Skin of body (tissue), 2 donors: ENCODE measurements around the gene OR52I2. TPM values are rescaled to one million over a fixed set of nuclear protein-coding genes. Genes with fewer than 3 reads are reported as not detected.

Experiments used
- DNase-seq: peaks from one replicate; lab custom pipeline; 2025; lab: John Stamatoyannopoulos, UW
- total RNA-seq: library from RNA; depleted of rRNA; stranded (reverse); fragments of >200 nt; gene quantifications from one replicate; pipeline ENCODE4 v1.2.3, GENCODE V29; 2014

The OR52I2 gene
- total RNA-seq, 1 donor from 2014 or later, result not detected

- DNase-seq, result peak; percentile 91
Observed at GRCh38 chr11:4607781-4608666, 26.5 kb downstream of the OR52I2 start, which contains the start of gene TRIM68. TSS of gene TRIM68 (minus strand) at chr11:4608231. CDS start at chr11:4605504, 2,727 bp downstream.

GRCh38 chr11:4610258-4610935 lies 28.9 kb downstream of the OR52I2 start:
- DNase-seq, result no peak

DNA sequence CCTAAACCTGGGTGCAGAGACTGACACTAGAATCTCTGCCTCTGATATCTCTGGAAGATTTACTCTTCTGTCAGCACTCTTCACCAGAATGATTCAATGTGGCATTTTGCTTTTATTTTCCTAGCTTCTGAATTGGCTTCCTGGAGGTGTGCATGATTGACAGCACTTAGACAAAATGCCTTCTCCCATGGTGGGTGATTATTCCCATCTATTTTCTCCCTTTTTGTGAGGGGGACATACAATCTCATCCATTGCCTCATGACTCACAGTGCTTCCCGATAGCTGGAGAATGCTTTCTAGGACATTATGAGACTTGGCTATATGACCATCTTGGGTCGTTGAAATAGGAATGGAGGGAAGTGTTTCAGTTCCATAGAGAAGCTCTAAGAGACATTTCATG lies 30.4 kb downstream of the OR52I2 start:
- no peak for DNase-seq

DNA sequence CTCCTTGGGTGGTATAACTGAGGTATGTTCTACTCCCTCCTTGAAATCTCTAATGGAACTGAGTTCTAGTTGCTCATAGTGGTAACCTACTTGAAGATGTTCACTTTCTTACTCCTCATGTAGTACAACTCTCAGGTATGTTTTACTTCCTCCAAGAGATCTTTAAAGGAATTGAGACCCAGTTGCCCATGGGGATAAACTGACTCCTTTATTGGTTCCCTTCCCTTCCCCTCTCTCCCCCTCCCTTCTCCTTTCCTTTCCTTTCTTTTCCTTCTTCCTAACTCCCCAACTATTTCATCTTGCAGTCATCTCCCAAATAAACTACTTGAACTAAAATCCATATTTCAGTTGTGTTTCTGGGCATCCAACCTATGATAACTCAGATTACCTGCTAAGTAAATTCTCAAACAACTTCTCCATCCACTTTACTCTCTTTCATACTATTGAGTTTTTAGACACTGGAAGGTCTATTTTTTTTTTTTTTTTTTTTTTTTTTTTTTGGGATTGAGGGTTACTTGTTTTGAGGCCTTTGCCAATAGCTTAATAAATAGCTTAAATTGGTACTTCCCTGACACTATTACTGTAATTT lies 34.4 kb downstream of the OR52I2 start:
- DNase-seq, result no peak

- DNase-seq, result no peak
Observed at GRCh38 chr11:4619514-4619913, 38.0 kb downstream of the OR52I2 start.

- DNase-seq, result peak; percentile 7
Observed at GRCh38 chr11:4626207-4627099, 44.9 kb downstream of the OR52I2 start.

DNA sequence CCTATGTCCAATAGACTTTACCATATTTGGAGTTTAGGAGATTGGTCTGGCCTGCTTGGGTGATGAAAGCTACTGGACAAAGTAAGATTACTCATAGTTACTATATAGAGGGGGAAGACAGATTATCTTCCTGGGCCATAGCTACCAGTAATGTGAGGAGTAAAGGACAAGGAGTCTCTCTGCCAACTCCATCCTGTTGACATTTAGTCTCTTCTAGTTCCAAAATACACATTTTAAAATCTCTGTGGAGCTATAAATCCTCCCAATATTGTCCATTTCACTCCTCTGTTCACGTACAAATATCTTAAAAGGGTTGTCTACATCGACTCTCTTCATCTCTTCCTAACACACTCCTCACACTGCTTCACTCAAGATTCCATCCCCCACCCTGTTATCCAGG lies 54.6 kb downstream of the OR52I2 start:
- no peak for DNase-seq

GRCh38 chr11:4636962-4637661 lies 55.6 kb downstream of the OR52I2 start, which contains the start of gene OR51D1:
TSS of gene OR51D1 (plus strand) at chr11:4637477. CDS start at chr11:4639791, 2,314 bp downstream.
- peak; percentile 33 for DNase-seq

DNA sequence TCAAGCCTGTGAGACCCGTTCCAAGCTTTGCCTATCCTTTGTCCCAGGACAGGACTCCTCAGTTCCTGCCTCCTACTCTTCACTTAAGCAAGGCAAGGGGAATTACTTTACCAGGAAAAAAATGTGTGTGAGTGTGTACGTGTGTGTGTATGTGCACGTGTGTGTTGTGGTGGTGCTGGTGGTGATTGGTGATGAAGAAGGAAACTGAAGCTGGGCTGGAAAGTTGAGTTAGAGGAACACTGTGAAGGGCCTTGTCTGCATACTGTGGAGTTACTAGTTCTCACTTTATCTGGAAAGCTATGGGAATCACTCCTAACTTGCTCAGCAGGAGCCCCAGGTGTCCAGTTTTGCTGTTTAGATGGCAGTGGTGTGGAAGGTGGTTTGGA lies 56.1 kb downstream of the OR52I2 start:
- no peak for DNase-seq

DNA sequence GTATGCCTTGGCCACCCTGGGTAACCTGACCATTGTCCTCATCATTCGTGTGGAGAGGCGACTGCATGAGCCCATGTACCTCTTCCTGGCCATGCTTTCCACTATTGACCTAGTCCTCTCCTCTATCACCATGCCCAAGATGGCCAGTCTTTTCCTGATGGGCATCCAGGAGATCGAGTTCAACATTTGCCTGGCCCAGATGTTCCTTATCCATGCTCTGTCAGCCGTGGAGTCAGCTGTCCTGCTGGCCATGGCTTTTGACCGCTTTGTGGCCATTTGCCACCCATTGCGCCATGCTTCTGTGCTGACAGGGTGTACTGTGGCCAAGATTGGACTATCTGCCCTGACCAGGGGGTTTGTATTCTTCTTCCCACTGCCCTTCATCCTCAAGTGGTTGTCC lies 58.4 kb downstream of the OR52I2 start:
- DNase-seq, result no peak

GRCh38 chr11:4641501-4641900 lies 60.0 kb downstream of the OR52I2 start:
- DNase-seq, result no peak

DNA sequence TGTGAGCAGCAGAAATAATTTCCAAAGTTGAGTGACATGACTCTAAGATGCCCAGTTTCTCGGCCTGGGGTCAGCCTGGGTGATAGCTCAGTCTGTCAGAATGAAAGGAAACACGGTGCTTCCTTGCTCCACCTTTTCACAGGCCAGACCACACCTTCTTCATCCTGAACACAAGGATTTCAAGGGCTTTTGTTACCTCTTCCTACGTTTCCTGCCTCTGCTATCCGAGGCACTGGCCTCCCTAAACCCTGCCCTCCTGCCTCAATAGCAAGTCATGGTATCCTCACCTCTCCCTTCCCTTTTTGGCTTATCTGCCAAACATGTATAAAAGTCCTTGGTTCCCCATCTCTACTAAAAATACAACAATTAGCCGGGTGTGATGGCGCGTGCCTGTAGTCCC lies 60.5 kb downstream of the OR52I2 start:
- DNase-seq, result no peak

Other genes with a start within 250 kb of the OR52I2 start
- not detected for gene OR52B4, start 213.4 kb upstream of the OR52I2 start, total RNA-seq
- 10.0 TPM for gene TRIM21, start 188.0 kb upstream of the OR52I2 start, total RNA-seq
- not detected for gene OR52K2, start 132.4 kb upstream of the OR52I2 start, total RNA-seq
- not detected for gene OR52K1, start 99.1 kb upstream of the OR52I2 start, total RNA-seq
- gene OR52M1, start 36.6 kb upstream of the OR52I2 start, total RNA-seq, result not detected
- gene OR52I1, start 12.3 kb downstream of the OR52I2 start, total RNA-seq, result not detected
- gene TRIM68, start 26.5 kb downstream of the OR52I2 start, total RNA-seq, result 7.7 TPM
- not detected for gene OR51D1, start 55.7 kb downstream of the OR52I2 start, total RNA-seq
- 1.1 TPM for gene OR51E1, start 62.2 kb downstream of the OR52I2 start, total RNA-seq
- gene OR51E2, start 116.1 kb downstream of the OR52I2 start, total RNA-seq, result 0.10 TPM
- gene MMP26, start 123.0 kb downstream of the OR52I2 start, total RNA-seq, result not detected
- gene OR51F1, start 188.2 kb downstream of the OR52I2 start, total RNA-seq, result not detected
- not detected for gene OR52R1, start 222.6 kb downstream of the OR52I2 start, total RNA-seq
- not detected for gene OR51F2, start 239.6 kb downstream of the OR52I2 start, total RNA-seq